HCT116 (cell line): ENCODE measurements around the gene PDE8A. TPM values are rescaled to one million over a fixed set of nuclear protein-coding genes. Genes with fewer than 3 reads are reported as not detected.

Experiments used
- ATAC-seq: fragments of 200-7000 bp; cut with Tn5 transposase; 2 replicates; pipeline ENCODE4 v1.9.1; 2020; ENCODE audit warnings: mild to moderate bottlenecking, moderate library complexity
- BruUV-seq: library from RNA; stranded (reverse); fragments of 400-500 nt; replicated peaks from 2 replicates; lab custom pipeline; 2021; lab: Mats Ljungman, UMichigan
- CTCF ChIA-PET: fragments of 300-600 bp; sonication (Branson Sonifier 250); formaldehyde crosslinking; loops from one replicate; lab custom pipeline; 2021; ENCODE audit warnings: antibody characterized with exemption; lab: Charles Lee
- POLR2A ChIA-PET: fragments of 300-600, 350-600 bp; sonication (Branson Sonifier 250); formaldehyde crosslinking; loops from one replicate; lab custom pipeline; 2021; ENCODE audit warnings: antibody characterized with exemption; lab: Charles Lee
- RAD21 ChIA-PET, 2 experiments: fragments of 300-600 bp; sonication (Branson Sonifier 250); formaldehyde crosslinking; loops; one replicate each; lab custom pipeline; 2023; ENCODE audit warnings: low total read pairs in 2 of 2; ENCODE audit not compliant: uncharacterized antibody in 2 of 2, unreplicated experiment in 2 of 2, low non-redundant PET in 1 of 2; lab: Charles Lee
- DNase-seq: peaks from one replicate; pipeline ENCODE4 v3.0.0-alpha.2; 2010; ENCODE audit warnings: low read depth, low spot score
- H2AFZ ChIP-seq: fragments of 200-600 bp; shearing (Covaris generic), sonication (generic); 2 replicates; pipeline ENCODE4 v1.6.1; 2017; ENCODE audit warnings: low read depth, mixed run types, mixed read lengths, antibody characterized with exemption, low read length; ENCODE audit not compliant: poor library complexity, severe bottlenecking
- H3K27ac ChIP-seq: 2 replicates; pipeline ENCODE4 v1.5.1; 2012; ENCODE audit warnings: low read depth, low read length
- H3K27me3 ChIP-seq: fragments of 200-600 bp; sonication (generic); 2 replicates; pipeline ENCODE4 v1.6.1; 2016; ENCODE audit warnings: mixed run types, low read length, mixed read lengths; ENCODE audit not compliant: insufficient read depth
- H3K36me3 ChIP-seq, 2 experiments: fragments of 200-500 bp in 1 of 2; fragments of 200-600 bp in 1 of 2; sonication (Bioruptor generic) in 1 of 2; sonication (generic) in 1 of 2; 2 replicates each; pipeline versions ENCODE4 v1.5.1 to v1.6.1; 2014 to 2016; ENCODE audit warnings: low read length in 2 of 2, inconsistent platforms in 1 of 2, mixed read lengths in 1 of 2, mixed run types in 1 of 2; ENCODE audit not compliant: insufficient read depth in 2 of 2, control insufficient read depth in 1 of 2
- H3K4me1 ChIP-seq, 2 experiments: fragments of 200-600 bp in 1 of 2; sonication (generic) in 1 of 2; 2 replicates each; pipeline versions ENCODE4 v1.5.1 to v1.6.1; 2012 to 2017; ENCODE audit warnings: low read length in 2 of 2, inconsistent platforms in 1 of 2, mild to moderate bottlenecking in 1 of 2, mixed read lengths in 1 of 2, mixed run types in 1 of 2, moderate library complexity in 1 of 2; ENCODE audit not compliant: insufficient read depth in 2 of 2, control insufficient read depth in 1 of 2
- H3K4me2 ChIP-seq: fragments of 200-600 bp; sonication (generic); 2 replicates; pipeline ENCODE4 v1.6.1; 2017; ENCODE audit warnings: mixed run types, low read length, mixed read lengths
- H3K4me3 ChIP-seq, 2 experiments: fragments of 200-600 bp in 1 of 2; sonication (generic) in 1 of 2; replicated peaks in 1 of 2; 2 replicates each; pipeline ENCODE4 v1.5.1; 2011 to 2016; ENCODE audit warnings: low read length in 2 of 2, control low read depth in 1 of 2, low read depth in 1 of 2, mild to moderate bottlenecking in 1 of 2, mixed read lengths in 1 of 2, mixed run types in 1 of 2
- H3K79me2 ChIP-seq: fragments of 200-600 bp; sonication (generic); 2 replicates; pipeline ENCODE4 v1.6.1; 2017; ENCODE audit warnings: mild to moderate bottlenecking, mixed run types, low read length, moderate library complexity, mixed read lengths; ENCODE audit not compliant: insufficient read depth
- H3K9ac ChIP-seq: fragments of 200-600 bp; sonication (generic); 2 replicates; pipeline ENCODE4 v1.6.1; 2016; ENCODE audit warnings: low read length, mixed read lengths
- H3K9me2 ChIP-seq: fragments of 200-600 bp; sonication (generic), shearing (Covaris generic); 2 replicates; pipeline ENCODE4 v1.6.1; 2017; ENCODE audit warnings: mixed run types, mild to moderate bottlenecking, moderate library complexity; ENCODE audit not compliant: insufficient read depth
- H3K9me3 ChIP-seq, 2 experiments: fragments of 200-500 bp in 1 of 2; fragments of 200-600 bp in 1 of 2; sonication (Bioruptor generic) in 1 of 2; sonication (generic) in 1 of 2; 2 replicates each; pipeline ENCODE4 v1.6.1; 2014 to 2017; ENCODE audit warnings: low read length in 2 of 2, mixed read lengths in 2 of 2, inconsistent platforms in 1 of 2, low read depth in 1 of 2, mild to moderate bottlenecking in 1 of 2, mixed run types in 1 of 2, moderate library complexity in 1 of 2; ENCODE audit not compliant: control insufficient read depth in 1 of 2, insufficient read depth in 1 of 2
- H4K20me1 ChIP-seq: fragments of 200-600 bp; sonication (generic), shearing (Covaris generic); 2 replicates; pipeline ENCODE4 v1.6.1; 2017; ENCODE audit warnings: mixed run types, mild to moderate bottlenecking, moderate library complexity; ENCODE audit not compliant: insufficient read depth
- POLR2A ChIP-seq: IDR thresholded peaks from 2 replicates; pipeline ENCODE4 v1.7.0; 2011; ENCODE audit warnings: borderline replicate concordance; ENCODE audit not compliant: insufficient read depth, insufficient read length; ENCODE audit errors: extremely low read depth
- RAD21 ChIP-seq: IDR thresholded peaks from 2 replicates; pipeline ENCODE4 v1.6.1; 2012; ENCODE audit warnings: low read depth, mild to moderate bottlenecking
- SIN3A ChIP-seq: IDR thresholded peaks from 2 replicates; pipeline ENCODE4 v1.6.1; 2012; ENCODE audit warnings: low read depth
- SP1 ChIP-seq: IDR thresholded peaks from 2 replicates; pipeline ENCODE4 v1.6.1; 2012; ENCODE audit warnings: low read depth
- SRF ChIP-seq: IDR thresholded peaks from 2 replicates; pipeline ENCODE4 v1.6.1; 2012; ENCODE audit warnings: low read depth
- TCF7L2 ChIP-seq: IDR thresholded peaks from 2 replicates; pipeline ENCODE4 v1.7.0; 2011; ENCODE audit warnings: borderline replicate concordance, inconsistent platforms; ENCODE audit not compliant: insufficient read depth, insufficient read length; ENCODE audit errors: extremely low read depth
- YY1 ChIP-seq: IDR thresholded peaks from 2 replicates; pipeline ENCODE4 v1.6.1; 2011; ENCODE audit warnings: low read length, low read depth, moderate library complexity, mild to moderate bottlenecking; ENCODE audit not compliant: insufficient replicate concordance; ENCODE audit errors: extremely low read depth
- ZFX ChIP-seq: fragments of 450-650 bp; IDR thresholded peaks from 2 replicates; pipeline ENCODE4 v1.6.1; 2017
- intact Hi-C: fragments of 100-400 bp; cut with micrococcal nuclease; formaldehyde crosslinking; loops from 2 replicates; pipeline ENCODE4 v1.10.0; 2022
- total RNA-seq: library from RNA; stranded (reverse); gene quantifications from one replicate; pipeline ENCODE4 v1.2.1, GENCODE V29; 2021; ENCODE audit not compliant: unreplicated experiment
- TF ChIP-seq, protein P1 (sequence below): IDR thresholded peaks from 2 replicates; pipeline ENCODE4 v1.6.1; 2012; ENCODE audit warnings: low read depth
- TF ChIP-seq, protein P2 (sequence below): IDR thresholded peaks from 2 replicates; pipeline ENCODE4 v1.6.1; 2012
- TF ChIP-seq, protein P3 (sequence below), 3 experiments: fragments of 200-600 bp in 1 of 3; sonication (generic) in 1 of 3; IDR thresholded peaks in 2 of 3; conservative IDR thresholded peaks in 1 of 3; 2 replicates each; pipeline ENCODE4 v1.5.1; 2012 to 2017; ENCODE audit warnings: low read depth in 2 of 3, low read length in 2 of 3, antibody characterized with exemption in 1 of 3, borderline replicate concordance in 1 of 3, control low read depth in 1 of 3, mild to moderate bottlenecking in 1 of 3, mixed read lengths in 1 of 3, mixed run types in 1 of 3, moderate library complexity in 1 of 3; ENCODE audit not compliant: insufficient read depth in 1 of 3
- TF ChIP-seq, protein P4 (sequence below): IDR thresholded peaks from 2 replicates; pipeline ENCODE4 v1.6.1; 2011; ENCODE audit warnings: mild to moderate bottlenecking, low read length, moderate library complexity; ENCODE audit not compliant: insufficient replicate concordance; ENCODE audit errors: extremely low read depth

PDE8A gene
- total RNA-seq, 1 experiment from 2014 or later = 37.8 TPM

DNA sequence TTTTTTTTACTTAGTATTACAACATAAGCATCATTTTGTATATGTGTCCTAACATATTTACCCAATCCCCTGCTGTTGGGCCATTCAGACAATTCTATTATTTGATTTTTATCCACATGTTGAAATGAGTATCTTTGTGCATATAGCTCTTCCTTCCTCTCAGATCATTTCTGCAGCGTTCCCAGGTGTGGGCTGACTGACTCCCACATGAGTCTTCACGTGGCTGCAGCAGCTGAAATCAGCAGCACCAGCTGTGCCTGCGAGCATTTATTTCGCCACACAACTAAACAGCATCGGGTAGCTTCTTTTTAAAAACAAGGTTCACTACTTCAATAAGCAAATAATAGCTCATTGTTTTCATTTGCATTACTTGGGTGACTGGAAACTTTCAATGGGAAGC lies 44.5 kb upstream of the PDE8A start (continued):
- TF ChIP-seq, protein P1, sequence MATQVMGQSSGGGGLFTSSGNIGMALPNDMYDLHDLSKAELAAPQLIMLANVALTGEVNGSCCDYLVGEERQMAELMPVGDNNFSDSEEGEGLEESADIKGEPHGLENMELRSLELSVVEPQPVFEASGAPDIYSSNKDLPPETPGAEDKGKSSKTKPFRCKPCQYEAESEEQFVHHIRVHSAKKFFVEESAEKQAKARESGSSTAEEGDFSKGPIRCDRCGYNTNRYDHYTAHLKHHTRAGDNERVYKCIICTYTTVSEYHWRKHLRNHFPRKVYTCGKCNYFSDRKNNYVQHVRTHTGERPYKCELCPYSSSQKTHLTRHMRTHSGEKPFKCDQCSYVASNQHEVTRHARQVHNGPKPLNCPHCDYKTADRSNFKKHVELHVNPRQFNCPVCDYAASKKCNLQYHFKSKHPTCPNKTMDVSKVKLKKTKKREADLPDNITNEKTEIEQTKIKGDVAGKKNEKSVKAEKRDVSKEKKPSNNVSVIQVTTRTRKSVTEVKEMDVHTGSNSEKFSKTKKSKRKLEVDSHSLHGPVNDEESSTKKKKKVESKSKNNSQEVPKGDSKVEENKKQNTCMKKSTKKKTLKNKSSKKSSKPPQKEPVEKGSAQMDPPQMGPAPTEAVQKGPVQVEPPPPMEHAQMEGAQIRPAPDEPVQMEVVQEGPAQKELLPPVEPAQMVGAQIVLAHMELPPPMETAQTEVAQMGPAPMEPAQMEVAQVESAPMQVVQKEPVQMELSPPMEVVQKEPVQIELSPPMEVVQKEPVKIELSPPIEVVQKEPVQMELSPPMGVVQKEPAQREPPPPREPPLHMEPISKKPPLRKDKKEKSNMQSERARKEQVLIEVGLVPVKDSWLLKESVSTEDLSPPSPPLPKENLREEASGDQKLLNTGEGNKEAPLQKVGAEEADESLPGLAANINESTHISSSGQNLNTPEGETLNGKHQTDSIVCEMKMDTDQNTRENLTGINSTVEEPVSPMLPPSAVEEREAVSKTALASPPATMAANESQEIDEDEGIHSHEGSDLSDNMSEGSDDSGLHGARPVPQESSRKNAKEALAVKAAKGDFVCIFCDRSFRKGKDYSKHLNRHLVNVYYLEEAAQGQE = no peak
- TF ChIP-seq SIN3A (no peak), SRF (no peak)
- TF ChIP-seq, protein P2, sequence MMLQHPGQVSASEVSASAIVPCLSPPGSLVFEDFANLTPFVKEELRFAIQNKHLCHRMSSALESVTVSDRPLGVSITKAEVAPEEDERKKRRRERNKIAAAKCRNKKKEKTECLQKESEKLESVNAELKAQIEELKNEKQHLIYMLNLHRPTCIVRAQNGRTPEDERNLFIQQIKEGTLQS = no peak

DNA sequence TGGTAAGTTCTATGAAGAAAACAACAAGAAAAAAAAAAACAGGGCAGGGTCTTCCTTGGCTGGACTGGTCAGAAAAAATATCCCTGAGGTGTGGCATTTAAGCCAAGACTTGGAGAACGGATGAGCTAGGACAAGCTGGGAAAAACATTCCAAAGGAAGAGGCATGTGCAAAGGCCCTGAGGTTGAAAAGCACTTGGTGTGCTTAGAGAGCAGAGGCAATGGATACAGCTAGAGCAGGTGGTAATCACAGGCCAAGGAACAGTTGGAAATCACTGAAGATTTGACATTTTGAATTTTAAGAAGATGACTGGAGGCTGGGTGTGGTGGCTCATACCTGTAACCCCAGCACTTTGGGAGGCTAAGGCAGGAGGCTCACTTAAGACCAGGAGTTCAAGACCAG lies 42.9 kb upstream of the PDE8A start:
- no peak overlapping the region for H2AFZ ChIP-seq
- no peak overlapping the region for H3K9ac ChIP-seq
- no peaks in the 10 kb centered on the region for H3K79me2 ChIP-seq
- ChIA-PET CTCF (no interaction called here), POLR2A (no interaction called here), RAD21 (no interaction called here)
- intact Hi-C loops = loop anchor here (10.0 kb wide), 1 partner anchor 794 kb away; no protein-coding TSS in a partner anchor
- H4K20me1 ChIP-seq = no peaks in the 10 kb centered on the region
- no peak overlapping the region for H3K4me2 ChIP-seq
- no peak overlapping the region for H3K27ac ChIP-seq
- H3K27me3 ChIP-seq = no peaks in the 10 kb centered on the region
- no TSS peak for BruUV-seq
- DNase-seq (no peak), ATAC-seq (no peak)
- no peaks in the 10 kb centered on the region for H3K4me1 ChIP-seq
- no peaks in the 10 kb centered on the region for H3K9me2 ChIP-seq
- no peaks in the 10 kb centered on the region for H3K36me3 ChIP-seq
- no peaks in the 10 kb centered on the region for H3K9me3 ChIP-seq
- H3K4me3 ChIP-seq = no peak overlapping the region
- no peak for TF ChIP-seq TCF7L2
- no peak for TF ChIP-seq ZFX
- TF ChIP-seq, protein P1 = no peak
- TF ChIP-seq SP1 = no peak
- TF ChIP-seq, protein P2 = no peak
- no peak for TF ChIP-seq POLR2A
- no peak for TF ChIP-seq RAD21
- TF ChIP-seq YY1 = no peak
- TF ChIP-seq, protein P3, sequence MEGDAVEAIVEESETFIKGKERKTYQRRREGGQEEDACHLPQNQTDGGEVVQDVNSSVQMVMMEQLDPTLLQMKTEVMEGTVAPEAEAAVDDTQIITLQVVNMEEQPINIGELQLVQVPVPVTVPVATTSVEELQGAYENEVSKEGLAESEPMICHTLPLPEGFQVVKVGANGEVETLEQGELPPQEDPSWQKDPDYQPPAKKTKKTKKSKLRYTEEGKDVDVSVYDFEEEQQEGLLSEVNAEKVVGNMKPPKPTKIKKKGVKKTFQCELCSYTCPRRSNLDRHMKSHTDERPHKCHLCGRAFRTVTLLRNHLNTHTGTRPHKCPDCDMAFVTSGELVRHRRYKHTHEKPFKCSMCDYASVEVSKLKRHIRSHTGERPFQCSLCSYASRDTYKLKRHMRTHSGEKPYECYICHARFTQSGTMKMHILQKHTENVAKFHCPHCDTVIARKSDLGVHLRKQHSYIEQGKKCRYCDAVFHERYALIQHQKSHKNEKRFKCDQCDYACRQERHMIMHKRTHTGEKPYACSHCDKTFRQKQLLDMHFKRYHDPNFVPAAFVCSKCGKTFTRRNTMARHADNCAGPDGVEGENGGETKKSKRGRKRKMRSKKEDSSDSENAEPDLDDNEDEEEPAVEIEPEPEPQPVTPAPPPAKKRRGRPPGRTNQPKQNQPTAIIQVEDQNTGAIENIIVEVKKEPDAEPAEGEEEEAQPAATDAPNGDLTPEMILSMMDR (IDR thresholded peaks at IDR 0.05 in 2 of 3, conservative IDR thresholded peaks at IDR 0.05 in 1 of 3; ENCODE audit: borderline replicate concordance in 1 of 3, insufficient read depth in 1 of 3, low read depth in 2 of 3, low read length in 2 of 3) = no peak
- TF ChIP-seq, protein P4, sequence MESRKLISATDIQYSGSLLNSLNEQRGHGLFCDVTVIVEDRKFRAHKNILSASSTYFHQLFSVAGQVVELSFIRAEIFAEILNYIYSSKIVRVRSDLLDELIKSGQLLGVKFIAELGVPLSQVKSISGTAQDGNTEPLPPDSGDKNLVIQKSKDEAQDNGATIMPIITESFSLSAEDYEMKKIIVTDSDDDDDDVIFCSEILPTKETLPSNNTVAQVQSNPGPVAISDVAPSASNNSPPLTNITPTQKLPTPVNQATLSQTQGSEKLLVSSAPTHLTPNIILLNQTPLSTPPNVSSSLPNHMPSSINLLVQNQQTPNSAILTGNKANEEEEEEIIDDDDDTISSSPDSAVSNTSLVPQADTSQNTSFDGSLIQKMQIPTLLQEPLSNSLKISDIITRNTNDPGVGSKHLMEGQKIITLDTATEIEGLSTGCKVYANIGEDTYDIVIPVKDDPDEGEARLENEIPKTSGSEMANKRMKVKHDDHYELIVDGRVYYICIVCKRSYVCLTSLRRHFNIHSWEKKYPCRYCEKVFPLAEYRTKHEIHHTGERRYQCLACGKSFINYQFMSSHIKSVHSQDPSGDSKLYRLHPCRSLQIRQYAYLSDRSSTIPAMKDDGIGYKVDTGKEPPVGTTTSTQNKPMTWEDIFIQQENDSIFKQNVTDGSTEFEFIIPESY = no peak
